UCSD-AML1 (cell line): ENCODE measurements around the gene NUP42.
"Not testable (repeated sequence)": the region's sequence is repeated elsewhere in the genome, so short reads cannot be mapped to it uniquely, and the experiment has no call there.

Experiments
- DNase-seq: peaks from one replicate; lab custom pipeline; 2025; ENCODE audit not compliant: unreplicated experiment; lab: John Stamatoyannopoulos, UW

NUP42 gene

GRCh38 chr7:23200331-23200730, 18.5 kb downstream of the NUP42 start:
- no peak for DNase-seq

DNA sequence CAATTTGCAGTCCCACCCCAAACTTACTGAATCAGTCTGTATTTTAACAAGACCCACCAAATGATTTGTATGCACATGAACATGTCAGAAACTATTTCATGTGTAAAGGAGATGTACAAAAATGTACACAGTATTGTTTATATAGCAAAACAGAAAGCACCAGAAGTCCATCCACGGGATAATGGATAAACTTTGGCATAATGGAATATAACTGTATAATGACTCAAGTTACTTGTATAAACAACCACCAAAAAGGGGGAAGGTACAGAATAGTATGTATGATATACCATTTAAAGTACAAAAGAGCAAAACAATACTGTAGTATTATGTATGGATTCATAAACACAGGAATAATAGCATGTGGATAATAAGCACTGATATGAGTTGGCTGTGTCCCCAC, 22.4 kb downstream of the NUP42 start:
- DNase-seq = no peak

- DNase-seq = no peak
Observed at GRCh38 chr7:23205577-23205908, 23.7 kb downstream of the NUP42 start.

DNA sequence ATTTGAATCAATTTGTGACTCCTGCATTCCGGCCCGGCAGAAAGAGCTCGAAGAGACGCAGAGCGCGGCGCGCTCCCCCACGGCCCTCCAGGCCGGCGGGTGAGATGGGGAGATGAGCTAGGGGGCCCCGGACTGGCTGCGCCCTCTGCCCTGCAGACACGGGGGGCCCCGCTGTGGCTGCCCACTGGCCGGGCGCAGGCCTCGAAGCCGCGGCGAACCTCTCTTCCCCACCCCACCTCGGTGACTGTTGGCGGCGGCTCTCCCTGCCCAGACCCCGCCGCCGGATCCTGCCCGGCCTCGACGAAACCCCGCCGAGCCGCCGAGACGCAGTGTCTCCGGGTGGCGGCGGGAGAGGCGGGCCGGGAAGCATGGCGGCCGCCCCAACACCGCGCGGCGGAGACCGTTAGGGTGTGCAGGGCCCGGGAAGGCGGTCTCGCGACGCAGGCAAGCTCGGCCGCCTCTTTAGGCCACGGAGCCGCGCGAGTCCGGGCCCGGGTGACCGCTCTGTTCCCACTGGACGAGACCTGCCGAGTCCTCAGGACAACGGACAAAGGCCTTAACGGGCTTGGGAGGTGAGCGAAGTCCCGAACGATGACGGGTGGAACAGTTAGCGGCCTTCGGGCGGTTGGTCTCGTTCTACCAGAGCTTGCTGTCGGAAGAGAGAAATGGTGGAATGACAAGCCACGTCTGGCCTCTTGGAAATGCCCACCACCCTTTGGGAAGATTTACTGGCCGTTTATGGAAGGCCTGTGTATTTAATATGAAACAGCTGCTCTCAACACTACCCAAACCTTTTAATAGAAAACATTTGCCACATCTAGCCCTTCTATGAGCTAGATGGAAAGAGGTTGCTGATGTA, 24.3 kb downstream of the NUP42 start:
- no peak for DNase-seq

GRCh38 chr7:23207021-23207420, 25.2 kb downstream of the NUP42 start:
- no peak for DNase-seq

DNA sequence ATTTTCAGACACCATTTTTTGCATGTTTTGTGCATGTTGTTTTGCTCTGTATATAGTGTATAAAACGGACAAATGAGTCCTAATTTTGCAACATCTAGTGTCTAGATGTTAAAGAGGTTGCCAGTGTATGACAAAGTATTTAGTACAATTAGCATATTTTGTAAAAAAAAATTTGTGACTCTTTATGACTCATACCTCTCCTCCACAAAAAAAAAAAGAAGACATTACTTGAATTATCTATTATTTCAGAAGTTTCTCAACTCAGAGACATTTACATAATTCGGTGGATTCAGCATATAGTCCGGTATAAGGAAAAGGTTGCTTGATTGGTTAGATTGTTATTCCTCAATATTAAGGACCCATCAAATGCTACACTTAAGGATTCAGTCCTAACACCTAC, 26.0 kb downstream of the NUP42 start:
- DNase-seq = no peak

DNA sequence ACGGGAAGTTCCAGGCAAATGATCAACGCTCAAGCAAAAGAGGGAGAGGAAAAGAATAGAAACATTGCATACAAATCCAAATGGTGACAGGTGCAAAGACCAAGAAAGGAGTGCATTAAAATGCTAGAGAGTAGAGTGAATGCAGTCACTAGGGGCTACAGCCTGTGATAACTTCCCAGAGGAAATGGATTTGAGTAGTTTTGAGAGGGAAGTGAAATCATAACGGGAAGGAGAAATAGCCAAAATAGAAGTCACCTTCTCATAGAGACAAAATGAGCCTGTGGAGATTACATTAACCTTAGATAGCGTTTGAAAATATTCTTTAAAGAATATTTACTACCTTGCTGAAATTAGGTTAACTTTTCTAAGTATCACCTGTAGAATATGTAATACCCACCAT, 26.5 kb downstream of the NUP42 start:
- no peak for DNase-seq

GRCh38 chr7:23210506-23210905, 28.7 kb downstream of the NUP42 start:
- no peak for DNase-seq

GRCh38 chr7:23211589-23211988, 29.7 kb downstream of the NUP42 start:
- DNase-seq = no peak

DNA sequence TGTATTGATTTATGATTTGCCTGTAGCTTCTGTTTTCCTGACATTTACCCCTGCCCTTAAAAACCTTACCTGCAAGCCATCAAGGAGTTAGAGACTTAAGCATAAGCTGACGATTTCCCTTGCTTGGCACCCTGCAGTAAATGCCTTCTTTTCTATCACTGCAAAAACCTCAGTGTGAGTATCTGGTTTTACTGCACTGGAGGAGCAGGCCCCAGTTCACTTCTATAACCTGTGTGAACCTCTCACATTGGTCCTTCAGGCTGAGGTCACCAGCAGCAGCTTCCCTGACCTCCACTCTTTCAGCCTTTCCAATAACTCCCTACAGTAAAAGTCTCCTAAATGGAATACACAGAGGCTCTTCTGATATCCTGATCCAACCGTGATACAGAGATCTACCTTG, 30.5 kb downstream of the NUP42 start:
- no peak for DNase-seq

DNA sequence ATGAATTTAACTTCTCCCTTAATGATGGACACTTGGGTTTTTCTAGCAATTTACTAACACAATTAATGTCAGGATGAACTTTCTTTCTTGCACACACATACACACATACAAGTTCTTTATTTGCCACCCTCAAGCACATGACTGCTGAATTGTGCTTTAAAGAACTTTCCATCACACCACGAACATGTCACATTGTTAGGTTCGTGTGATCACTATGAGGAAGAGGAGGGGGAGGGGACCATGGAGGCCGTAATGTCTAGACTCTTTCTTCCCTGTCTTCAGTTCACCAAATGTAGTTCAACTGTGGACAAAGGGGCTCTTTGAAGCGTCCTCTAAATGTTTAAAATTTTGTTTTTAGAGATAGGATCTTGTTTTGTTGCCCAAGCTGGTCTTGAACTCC, 31.0 kb downstream of the NUP42 start:
- DNase-seq = no peak

- no peak for DNase-seq
Observed at GRCh38 chr7:23213755-23214154, 31.9 kb downstream of the NUP42 start.

GRCh38 chr7:23214423-23214822, 32.6 kb downstream of the NUP42 start:
- no peak for DNase-seq

- DNase-seq = no peak
Observed at GRCh38 chr7:23214938-23215337, 33.1 kb downstream of the NUP42 start.

DNA sequence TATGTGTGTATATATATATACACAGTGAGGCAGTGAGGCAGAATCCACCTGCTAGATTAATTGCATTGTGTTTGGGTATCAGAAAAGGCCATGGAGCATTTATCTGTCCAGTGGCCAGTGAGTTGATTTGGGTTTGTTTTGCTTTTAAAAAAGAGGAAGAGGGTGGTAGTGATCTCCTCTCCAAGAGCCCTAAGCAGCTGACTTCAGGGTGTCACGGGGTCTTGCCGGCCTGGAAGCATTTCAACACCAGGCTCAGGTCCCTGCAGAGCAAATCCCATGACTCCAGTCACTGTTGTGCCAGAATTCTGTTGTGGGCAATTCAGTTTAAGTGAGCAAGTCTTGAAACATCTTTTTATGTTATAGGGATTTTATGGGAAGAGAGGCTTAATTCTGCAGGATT, 34.2 kb downstream of the NUP42 start:
- no peak for DNase-seq

- DNase-seq = no peak
Observed at GRCh38 chr7:23218196-23218595, 36.3 kb downstream of the NUP42 start.

DNA sequence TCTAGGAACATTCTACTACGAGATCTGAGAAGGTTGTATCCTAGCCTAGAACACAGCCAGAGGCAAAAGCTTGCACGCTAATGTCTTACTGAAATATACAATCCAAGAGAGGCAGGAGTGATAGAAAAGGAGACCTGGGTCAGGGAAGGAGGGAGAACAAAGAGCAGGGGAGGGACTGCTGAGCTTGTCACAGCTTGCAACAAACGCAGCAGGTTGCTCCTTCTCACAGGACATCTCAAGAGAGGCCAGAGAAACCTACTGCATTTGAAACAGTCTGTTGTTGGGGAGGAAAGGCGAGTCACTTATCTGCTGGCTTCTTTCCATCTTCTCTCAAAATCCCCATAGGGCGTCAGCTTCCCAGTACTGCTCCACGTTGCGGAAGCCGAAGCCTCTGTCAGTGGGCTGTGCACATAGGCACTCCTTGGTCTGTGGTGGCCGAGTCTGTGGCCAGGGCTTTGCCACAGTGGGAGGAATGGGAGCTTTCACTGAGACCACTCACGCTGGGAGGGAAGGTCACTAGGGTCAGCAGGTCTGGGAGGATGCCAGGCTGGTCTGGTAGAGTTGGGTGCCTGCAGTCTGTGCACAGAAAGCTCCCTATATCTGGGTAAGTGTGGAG, 39.0 kb downstream of the NUP42 start:
- no peak for DNase-seq

- no peak for DNase-seq
Observed at GRCh38 chr7:23222439-23223030, 40.7 kb downstream of the NUP42 start.

DNA sequence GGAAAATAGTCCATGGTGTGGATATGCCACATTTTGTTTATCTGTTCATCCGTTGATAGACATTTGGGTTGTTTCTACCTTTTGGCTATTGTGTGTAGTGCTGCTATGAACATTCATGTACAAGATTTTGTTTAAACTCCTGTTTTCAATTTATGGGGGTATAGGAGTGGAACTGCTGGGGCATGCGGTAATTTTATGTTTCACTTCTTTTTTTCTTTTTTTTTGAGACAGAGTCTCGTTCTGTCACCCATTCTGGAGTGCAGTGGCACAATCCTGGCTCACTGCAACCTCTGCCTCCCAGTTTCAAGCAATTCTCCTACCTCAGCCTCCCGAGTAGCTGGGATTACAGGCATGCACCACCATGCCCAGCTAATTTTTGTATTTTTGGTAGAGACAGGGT, 42.5 kb downstream of the NUP42 start:
- not testable (repeated sequence) for DNase-seq

GRCh38 chr7:23226844-23227450, 45.1 kb downstream of the NUP42 start:
- no peak for DNase-seq

DNA sequence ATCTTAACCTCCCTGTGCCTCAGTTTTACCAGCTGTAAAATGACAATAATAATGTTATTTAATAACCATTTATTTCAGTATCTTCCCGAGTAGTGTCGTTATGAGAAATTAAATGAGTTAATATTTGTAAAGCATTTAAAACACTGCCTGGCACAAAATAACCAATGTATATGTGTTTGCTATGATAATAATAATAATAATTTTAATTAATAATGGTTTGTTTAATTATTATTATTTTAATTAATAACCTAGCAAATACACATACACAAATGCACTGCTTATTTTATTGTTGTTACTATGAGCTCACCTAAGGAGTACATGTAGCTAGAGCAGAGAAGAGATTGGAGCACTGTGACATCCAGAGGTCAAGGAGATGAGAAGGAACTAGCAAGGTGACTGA, 46.6 kb downstream of the NUP42 start:
- DNase-seq = no peak

DNA sequence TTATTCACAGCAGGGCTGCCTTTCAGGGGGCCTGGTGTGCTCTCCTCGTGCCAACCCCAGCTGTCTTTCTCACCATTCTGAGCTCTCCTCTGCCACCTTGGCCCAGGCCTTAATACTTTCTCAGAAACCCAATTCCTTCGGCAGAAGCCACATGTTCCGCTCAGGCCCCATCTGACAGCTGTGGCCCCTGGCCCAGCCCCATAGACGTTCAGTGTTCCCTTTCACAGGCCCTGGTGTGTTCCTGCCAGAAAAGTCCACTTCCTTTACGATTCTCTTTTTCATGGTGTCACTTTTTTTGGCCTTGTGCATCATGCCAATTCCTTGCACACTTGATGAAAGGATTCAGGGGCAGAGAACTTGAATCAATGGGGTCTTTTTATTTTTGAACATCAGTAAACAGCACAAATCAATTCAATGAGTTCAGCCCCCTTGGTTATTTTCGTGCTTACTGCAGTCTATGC, 48.8 kb downstream of the NUP42 start:
- no peak for DNase-seq
